ENCODE results near the gene IMMP2L.

The IMMP2L gene

GRCh38 chr7:111210996-111211395, 351.3 kb downstream of the IMMP2L start:
- DNase-seq (ENCODE audit: low read depth): no peak

GRCh38 chr7:111210043-111210442, 352.2 kb downstream of the IMMP2L start:
- no peak for DNase-seq (ENCODE audit: low read depth)

GRCh38 chr7:111205251-111205650, 357.0 kb downstream of the IMMP2L start:
- DNase-seq (ENCODE audit: low read depth): no peak

- no peak for DNase-seq (ENCODE audit: low read depth)
These were observed 360.0 kb downstream of the IMMP2L start for GRCh38 chr7:111202321-111202720.

GRCh38 chr7:111199643-111200042, 362.6 kb downstream of the IMMP2L start:
- DNase-seq (ENCODE audit: low read depth): no peak

GRCh38 chr7:111198255-111198654, 364.0 kb downstream of the IMMP2L start:
- DNase-seq (ENCODE audit: low read depth): no peak

GRCh38 chr7:111196655-111197054, 365.6 kb downstream of the IMMP2L start:
- DNase-seq (ENCODE audit: low read depth): no peak

- no peak for DNase-seq (ENCODE audit: low read depth)
These were observed 369.5 kb downstream of the IMMP2L start for GRCh38 chr7:111192614-111193413.

- DNase-seq (ENCODE audit: low read depth): no peak
These were observed 371.5 kb downstream of the IMMP2L start for GRCh38 chr7:111190804-111191203.

- no peak for DNase-seq (ENCODE audit: low read depth)
These were observed 377.3 kb downstream of the IMMP2L start for GRCh38 chr7:111184987-111185386.

GRCh38 chr7:111183321-111183720, 379.0 kb downstream of the IMMP2L start:
- no peak for DNase-seq (ENCODE audit: low read depth)

GRCh38 chr7:111180338-111180737, 382.0 kb downstream of the IMMP2L start:
- DNase-seq (ENCODE audit: low read depth): no peak

- no peak for DNase-seq (ENCODE audit: low read depth)
These were observed 386.3 kb downstream of the IMMP2L start for GRCh38 chr7:111175908-111176441.

- DNase-seq (ENCODE audit: low read depth): no peak
These were observed 387.8 kb downstream of the IMMP2L start for GRCh38 chr7:111174510-111174909.

- DNase-seq (ENCODE audit: low read depth): no peak
These were observed 388.3 kb downstream of the IMMP2L start for GRCh38 chr7:111173990-111174389.

GRCh38 chr7:111173528-111173927, 388.8 kb downstream of the IMMP2L start:
- DNase-seq (ENCODE audit: low read depth): no peak

- DNase-seq (ENCODE audit: low read depth): no peak
These were observed 389.6 kb downstream of the IMMP2L start for GRCh38 chr7:111172564-111173257.

GRCh38 chr7:111168182-111168581, 394.1 kb downstream of the IMMP2L start:
- DNase-seq (ENCODE audit: low read depth): no peak

- no peak for DNase-seq (ENCODE audit: low read depth)
These were observed 397.9 kb downstream of the IMMP2L start for GRCh38 chr7:111164442-111164841.

GRCh38 chr7:111162692-111163091, 399.6 kb downstream of the IMMP2L start:
- no peak for DNase-seq (ENCODE audit: low read depth)

GRCh38 chr7:111160297-111160696, 402.0 kb downstream of the IMMP2L start:
- no peak for DNase-seq (ENCODE audit: low read depth)

GRCh38 chr7:111159426-111159825, 402.9 kb downstream of the IMMP2L start:
- DNase-seq (ENCODE audit: low read depth): no peak

- no peak for DNase-seq (ENCODE audit: low read depth)
These were observed 411.6 kb downstream of the IMMP2L start for GRCh38 chr7:111150709-111151108.
